Smooth muscle cell (in vitro differentiated cells): ENCODE results near the gene CEP192. TPM values are rescaled to one million over a fixed set of nuclear protein-coding genes. Genes with fewer than 3 reads are reported as not detected.
"Not testable (repeated sequence)": the region's sequence is repeated elsewhere in the genome, so short reads cannot be mapped to it uniquely, and the experiment has no call there.

Experiments
- DNase-seq: peaks from one replicate; lab custom pipeline; 2025; ENCODE audit not compliant: unreplicated experiment; lab: John Stamatoyannopoulos, UW
- H2AFZ ChIP-seq: fragments of 200-600 bp; sonication (generic); 2 replicates; pipeline ENCODE4 v1.6.0; 2016; ENCODE audit warnings: antibody characterized with exemption, low read depth, mild to moderate bottlenecking
- H3F3A ChIP-seq: fragments of 200-600 bp; sonication (generic); 2 replicates; pipeline ENCODE4 v1.6.0; 2017; ENCODE audit warnings: antibody characterized with exemption, low read depth
- H3K27ac ChIP-seq: fragments of 200-600 bp; sonication (generic); 2 replicates; pipeline ENCODE4 v1.5.1; 2016; ENCODE audit warnings: low read depth, mild to moderate bottlenecking
- H3K27me3 ChIP-seq: fragments of 200-600 bp; sonication (generic); 2 replicates; pipeline ENCODE4 v1.6.1; 2016; ENCODE audit warnings: low read depth, mild to moderate bottlenecking
- H3K36me3 ChIP-seq: fragments of 200-600 bp; sonication (generic); 2 replicates; pipeline ENCODE4 v1.5.1; 2016; ENCODE audit warnings: low read depth
- H3K4me1 ChIP-seq: fragments of 200-600 bp; sonication (generic); 2 replicates; pipeline ENCODE4 v1.5.1; 2016; ENCODE audit warnings: low read depth
- H3K4me2 ChIP-seq: fragments of 200-600 bp; sonication (generic); 2 replicates; pipeline ENCODE4 v1.6.0; 2016; ENCODE audit warnings: mild to moderate bottlenecking
- H3K4me3 ChIP-seq: fragments of 200-600 bp; sonication (generic); 2 replicates; pipeline ENCODE4 v1.5.1; 2016; ENCODE audit warnings: mild to moderate bottlenecking
- H3K79me2 ChIP-seq: fragments of 200-600 bp; sonication (generic); 2 replicates; pipeline ENCODE4 v1.6.0; 2016; ENCODE audit warnings: low read depth, mild to moderate bottlenecking
- H3K9ac ChIP-seq: fragments of 200-600 bp; sonication (generic); 2 replicates; pipeline ENCODE4 v1.6.0; 2016; ENCODE audit warnings: low read depth
- H3K9me3 ChIP-seq: fragments of 200-600 bp; sonication (generic); replicated peaks from 2 replicates; pipeline ENCODE4 v1.5.1; 2016; ENCODE audit warnings: low read depth
- H4K20me1 ChIP-seq: fragments of 200-600 bp; sonication (generic); 2 replicates; pipeline ENCODE4 v1.6.0; 2016; ENCODE audit warnings: low read depth
- WGBS: methylation state at CpG from one replicate; pipeline ENCODE4 v1.1.7; 2016; ENCODE audit warnings: low lambda C conversion rate; 5-methylcytosine and 5-hydroxymethylcytosine counted together
- polyA plus RNA-seq: library from polyadenylated mRNA; unstranded; fragments of >200 nt; fragmentation: Nextera tagmentation; extraction: Ambion mirVana; gene quantifications from 2 replicates; pipeline ENCODE4 v1.2.1, GENCODE V29; 2016
- total RNA-seq: library from RNA; depleted of rRNA; stranded (reverse); fragments of >200 nt; gene quantifications from 2 replicates; pipeline ENCODE4 v1.2.3, GENCODE V29; 2014
- TF ChIP-seq, protein P1 (sequence below): fragments of 200-600 bp; sonication (generic); IDR thresholded peaks from 2 replicates; pipeline ENCODE4 v1.5.1; 2017; ENCODE audit warnings: borderline replicate concordance, mild to moderate bottlenecking, antibody characterized with exemption; ENCODE audit not compliant: insufficient read depth, poor library complexity, severe bottlenecking

CEP192 gene
- total and polyA plus RNA-seq, 2 experiments from 2014 or later, result 4.1 to 22.2 TPM

DNA sequence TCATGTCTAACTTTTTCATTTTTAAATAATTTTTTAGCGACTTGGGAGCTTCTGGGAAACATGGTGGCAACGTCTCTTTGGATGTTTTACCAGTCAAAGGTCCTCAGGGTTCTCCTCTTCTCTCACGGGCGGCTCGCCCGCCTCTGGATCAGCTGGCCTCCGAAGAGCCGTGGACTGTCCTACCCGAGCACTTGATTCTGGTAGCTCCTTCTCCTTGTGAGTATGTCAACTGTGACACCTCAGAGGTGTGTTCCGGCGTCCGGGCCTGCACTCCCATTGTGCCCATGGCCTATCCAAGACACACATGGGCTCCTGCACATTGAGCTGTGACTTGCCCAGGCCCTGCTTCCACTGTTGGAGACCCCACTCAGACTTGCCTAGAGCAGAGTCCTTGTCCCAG lies 104.3 kb downstream of the CEP192 start:
- Histone ChIP-seq H3K4me2 (no peak overlapping the region), H4K20me1 (no peaks in the 10 kb centered on the region), H3K9ac (no peak overlapping the region), H3K4me3 (no peak overlapping the region), H3K4me1 (no peaks in the 10 kb centered on the region), H3F3A (no peaks in the 10 kb centered on the region), H3K9me3 (no peaks in the 10 kb centered on the region), H3K79me2 (no peaks in the 10 kb centered on the region), H3K36me3 (peaks cover 5% of the 10 kb centered on the region), H3K27ac (no peak overlapping the region), H2AFZ (no peak overlapping the region), H3K27me3 (no peaks in the 10 kb centered on the region)
- TF ChIP-seq, protein P1, sequence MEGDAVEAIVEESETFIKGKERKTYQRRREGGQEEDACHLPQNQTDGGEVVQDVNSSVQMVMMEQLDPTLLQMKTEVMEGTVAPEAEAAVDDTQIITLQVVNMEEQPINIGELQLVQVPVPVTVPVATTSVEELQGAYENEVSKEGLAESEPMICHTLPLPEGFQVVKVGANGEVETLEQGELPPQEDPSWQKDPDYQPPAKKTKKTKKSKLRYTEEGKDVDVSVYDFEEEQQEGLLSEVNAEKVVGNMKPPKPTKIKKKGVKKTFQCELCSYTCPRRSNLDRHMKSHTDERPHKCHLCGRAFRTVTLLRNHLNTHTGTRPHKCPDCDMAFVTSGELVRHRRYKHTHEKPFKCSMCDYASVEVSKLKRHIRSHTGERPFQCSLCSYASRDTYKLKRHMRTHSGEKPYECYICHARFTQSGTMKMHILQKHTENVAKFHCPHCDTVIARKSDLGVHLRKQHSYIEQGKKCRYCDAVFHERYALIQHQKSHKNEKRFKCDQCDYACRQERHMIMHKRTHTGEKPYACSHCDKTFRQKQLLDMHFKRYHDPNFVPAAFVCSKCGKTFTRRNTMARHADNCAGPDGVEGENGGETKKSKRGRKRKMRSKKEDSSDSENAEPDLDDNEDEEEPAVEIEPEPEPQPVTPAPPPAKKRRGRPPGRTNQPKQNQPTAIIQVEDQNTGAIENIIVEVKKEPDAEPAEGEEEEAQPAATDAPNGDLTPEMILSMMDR, result no peak
- 95% methylated on average over 12 of the region's 12 CpGs for WGBS
- no peak for DNase-seq

DNA sequence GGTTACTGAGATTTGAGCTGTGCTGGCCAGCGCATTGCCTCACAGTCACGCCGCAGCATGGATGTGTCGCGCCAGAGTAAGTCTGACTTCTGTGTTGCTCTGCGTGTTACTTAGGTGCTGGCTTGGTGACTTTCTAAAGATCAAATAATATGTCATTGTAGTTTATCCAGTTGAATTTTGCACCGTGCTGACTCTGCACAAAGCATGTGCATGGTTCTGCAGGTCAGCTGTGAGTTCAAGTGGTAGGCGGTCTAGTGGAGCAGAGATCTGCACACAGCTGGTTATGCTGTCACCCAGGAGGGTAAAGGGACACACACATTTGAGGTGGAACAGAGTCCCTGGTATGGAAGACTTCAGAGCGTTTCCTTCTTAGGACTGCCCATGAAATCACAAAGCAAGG lies 105.1 kb downstream of the CEP192 start:
- no peak overlapping the region for H3K27ac ChIP-seq
- DNase-seq, result no peak
- H3F3A ChIP-seq, result no peaks in the 10 kb centered on the region
- no peaks in the 10 kb centered on the region for H3K9me3 ChIP-seq
- no peak overlapping the region for H3K9ac ChIP-seq
- H2AFZ ChIP-seq, result no peak overlapping the region
- TF ChIP-seq, protein P1, result no peak
- no peaks in the 10 kb centered on the region for H3K79me2 ChIP-seq
- H3K4me1 ChIP-seq, result no peaks in the 10 kb centered on the region
- H3K27me3 ChIP-seq, result no peaks in the 10 kb centered on the region
- peaks cover 5% of the 10 kb centered on the region for H3K36me3 ChIP-seq
- WGBS, result over 99% methylated on average over 9 of the region's 9 CpGs
- H3K4me3 ChIP-seq, result no peak overlapping the region
- H4K20me1 ChIP-seq, result no peaks in the 10 kb centered on the region
- no peak overlapping the region for H3K4me2 ChIP-seq

DNA sequence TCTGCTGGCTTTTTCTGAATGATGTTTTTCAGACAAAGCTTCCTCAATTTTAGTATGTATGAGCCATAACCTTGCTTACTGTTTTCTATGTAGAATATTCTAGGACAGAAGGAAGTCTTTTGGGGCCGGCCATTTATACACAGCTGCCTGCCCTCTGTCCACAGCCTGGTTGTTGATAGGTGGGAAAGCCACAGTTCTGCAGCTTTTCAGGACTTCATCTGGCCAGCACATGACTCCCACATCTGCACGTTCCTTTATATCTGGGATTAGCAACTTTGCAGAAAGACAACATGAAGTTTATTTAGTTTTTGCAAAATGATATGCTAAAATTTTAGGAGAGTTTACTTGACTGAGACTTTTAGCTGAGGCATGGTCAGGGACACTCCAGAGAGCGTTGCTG lies 105.6 kb downstream of the CEP192 start:
- Histone ChIP-seq H3K4me2 (no peak overlapping the region), H3K36me3 (peaks cover 5% of the 10 kb centered on the region), H3K4me1 (no peaks in the 10 kb centered on the region), H3K4me3 (no peak overlapping the region), H3K9me3 (no peaks in the 10 kb centered on the region), H2AFZ (no peak overlapping the region), H4K20me1 (no peaks in the 10 kb centered on the region), H3K27ac (no peak overlapping the region), H3K9ac (no peak overlapping the region), H3K27me3 (no peaks in the 10 kb centered on the region), H3F3A (no peaks in the 10 kb centered on the region), H3K79me2 (no peaks in the 10 kb centered on the region)
- TF ChIP-seq, protein P1, result no peak
- WGBS, result 92% methylated on average over 3 of the region's 3 CpGs
- no peak for DNase-seq

DNA sequence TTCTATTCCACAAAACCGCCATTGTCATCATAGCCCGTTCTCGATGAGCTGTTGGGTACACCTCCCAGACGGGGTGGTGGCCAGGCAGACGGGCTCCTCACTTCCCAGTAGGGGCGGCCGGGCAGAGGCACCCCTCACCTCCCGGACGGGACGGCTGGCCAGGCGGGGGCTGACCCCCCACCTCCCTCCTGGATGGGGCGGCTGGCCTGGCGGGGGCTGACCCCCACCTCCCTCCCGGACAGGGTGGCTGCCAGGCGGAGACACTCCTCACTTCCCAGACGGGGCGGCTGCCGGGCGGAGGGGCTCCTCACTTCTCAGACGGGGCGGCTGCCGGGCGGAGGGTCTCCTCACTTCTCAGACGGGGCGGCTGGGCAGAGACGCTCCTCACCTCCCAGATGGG lies 106.9 kb downstream of the CEP192 start:
- not testable (repeated sequence) for H3K27me3 ChIP-seq, H4K20me1 ChIP-seq, H3K27ac ChIP-seq, H2AFZ ChIP-seq, H3K4me1 ChIP-seq, H3K79me2 ChIP-seq, H3F3A ChIP-seq, H3K9ac ChIP-seq, H3K36me3 ChIP-seq, DNase-seq, H3K4me3 ChIP-seq, H3K4me2 ChIP-seq, H3K9me3 ChIP-seq
- WGBS, result over 99% methylated on average over 11 of the region's 26 CpGs
